ENCODE measurements around the gene NFIL3.

The NFIL3 gene

DNA sequence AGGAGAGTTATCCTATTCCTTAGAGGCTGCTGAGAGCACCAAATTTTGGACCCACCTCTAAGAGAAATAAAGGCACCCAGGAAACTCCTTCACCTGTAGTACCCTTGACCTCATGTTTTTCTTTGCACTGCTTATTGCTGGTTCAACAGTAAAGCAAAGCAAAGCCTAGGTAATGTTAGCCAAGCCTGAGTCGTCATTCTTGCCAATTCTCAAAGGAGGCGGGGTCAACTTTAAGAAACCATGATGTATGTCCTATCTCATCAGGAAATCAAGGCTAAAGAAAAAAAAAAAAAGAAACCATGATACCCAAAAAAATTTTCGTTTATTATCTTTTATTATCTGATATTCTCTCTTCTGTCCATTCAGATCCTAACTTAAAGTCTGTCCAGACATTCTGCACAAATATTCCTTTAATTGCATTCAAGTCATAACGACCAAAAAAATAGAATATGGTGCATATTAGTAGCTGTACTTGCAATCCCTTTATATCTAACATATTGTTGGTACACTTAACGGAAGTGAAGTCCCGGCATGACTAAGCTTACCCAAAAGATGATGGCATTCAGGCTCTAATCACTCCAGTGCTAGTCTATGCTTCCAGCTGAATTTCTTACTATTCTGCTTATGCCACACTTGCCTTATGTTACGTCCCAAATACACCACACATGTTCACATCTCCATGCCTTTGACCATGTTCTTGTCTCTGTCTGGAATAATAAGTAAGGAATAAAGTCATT is 63.7 kb downstream of the NFIL3 start:
- DNase-seq (ENCODE audit: low spot score) = no peak

GRCh38 chr9:91359083-91359482 is 64.5 kb downstream of the NFIL3 start:
- DNase-seq (ENCODE audit: low spot score) = no peak

Data from kidney tubule cell (primary cell).